Smooth muscle cell (in vitro differentiated cells): ENCODE data around the gene CCDC172. TPM values are rescaled to one million over a fixed set of nuclear protein-coding genes. Genes with fewer than 3 reads are reported as not detected.

Experiments
- DNase-seq: peaks from one replicate; lab custom pipeline; 2025; ENCODE audit not compliant: unreplicated experiment; lab: John Stamatoyannopoulos, UW
- H2AFZ ChIP-seq: fragments of 200-600 bp; sonication (generic); 2 replicates; pipeline ENCODE4 v1.6.0; 2016; ENCODE audit warnings: antibody characterized with exemption, low read depth, mild to moderate bottlenecking
- H3F3A ChIP-seq: fragments of 200-600 bp; sonication (generic); 2 replicates; pipeline ENCODE4 v1.6.0; 2017; ENCODE audit warnings: antibody characterized with exemption, low read depth
- H3K27ac ChIP-seq: fragments of 200-600 bp; sonication (generic); 2 replicates; pipeline ENCODE4 v1.5.1; 2016; ENCODE audit warnings: low read depth, mild to moderate bottlenecking
- H3K27me3 ChIP-seq: fragments of 200-600 bp; sonication (generic); 2 replicates; pipeline ENCODE4 v1.6.1; 2016; ENCODE audit warnings: low read depth, mild to moderate bottlenecking
- H3K36me3 ChIP-seq: fragments of 200-600 bp; sonication (generic); 2 replicates; pipeline ENCODE4 v1.5.1; 2016; ENCODE audit warnings: low read depth
- H3K4me1 ChIP-seq: fragments of 200-600 bp; sonication (generic); 2 replicates; pipeline ENCODE4 v1.5.1; 2016; ENCODE audit warnings: low read depth
- H3K4me2 ChIP-seq: fragments of 200-600 bp; sonication (generic); 2 replicates; pipeline ENCODE4 v1.6.0; 2016; ENCODE audit warnings: mild to moderate bottlenecking
- H3K4me3 ChIP-seq: fragments of 200-600 bp; sonication (generic); 2 replicates; pipeline ENCODE4 v1.5.1; 2016; ENCODE audit warnings: mild to moderate bottlenecking
- H3K79me2 ChIP-seq: fragments of 200-600 bp; sonication (generic); 2 replicates; pipeline ENCODE4 v1.6.0; 2016; ENCODE audit warnings: low read depth, mild to moderate bottlenecking
- H3K9ac ChIP-seq: fragments of 200-600 bp; sonication (generic); 2 replicates; pipeline ENCODE4 v1.6.0; 2016; ENCODE audit warnings: low read depth
- H3K9me3 ChIP-seq: fragments of 200-600 bp; sonication (generic); replicated peaks from 2 replicates; pipeline ENCODE4 v1.5.1; 2016; ENCODE audit warnings: low read depth
- H4K20me1 ChIP-seq: fragments of 200-600 bp; sonication (generic); 2 replicates; pipeline ENCODE4 v1.6.0; 2016; ENCODE audit warnings: low read depth
- WGBS: methylation state at CpG from one replicate; pipeline ENCODE4 v1.1.7; 2016; ENCODE audit warnings: low lambda C conversion rate; 5-methylcytosine and 5-hydroxymethylcytosine counted together
- polyA plus RNA-seq: library from polyadenylated mRNA; unstranded; fragments of >200 nt; fragmentation: Nextera tagmentation; extraction: Ambion mirVana; gene quantifications from 2 replicates; pipeline ENCODE4 v1.2.1, GENCODE V29; 2016
- small RNA-seq: library from RNA; depleted of rRNA; stranded (forward); fragments of <200 nt; gene quantifications from one replicate; pipeline ENCODE3, GENCODE V24; 2014
- total RNA-seq: library from RNA; depleted of rRNA; stranded (reverse); fragments of >200 nt; gene quantifications from 2 replicates; pipeline ENCODE4 v1.2.3, GENCODE V29; 2014
- TF ChIP-seq, protein P1 (sequence below): fragments of 200-600 bp; sonication (generic); IDR thresholded peaks from 2 replicates; pipeline ENCODE4 v1.5.1; 2017; ENCODE audit warnings: borderline replicate concordance, mild to moderate bottlenecking, antibody characterized with exemption; ENCODE audit not compliant: insufficient read depth, poor library complexity, severe bottlenecking

The CCDC172 gene
- total and polyA plus RNA-seq, 2 experiments from 2014 or later = not detected

- Histone ChIP-seq H3K27ac (no peak overlapping the region), H3K79me2 (no peaks in the 10 kb centered on the region), H3K27me3 (no peaks in the 10 kb centered on the region), H3K9me3 (no peaks in the 10 kb centered on the region), H3K4me3 (no peak overlapping the region), H3K9ac (no peak overlapping the region), H3K36me3 (no peaks in the 10 kb centered on the region), H4K20me1 (no peaks in the 10 kb centered on the region), H2AFZ (no peak overlapping the region), H3K4me2 (no peak overlapping the region), H3K4me1 (no peaks in the 10 kb centered on the region), H3F3A (no peaks in the 10 kb centered on the region)
- no peak for DNase-seq
- 100% methylated on average over 1 of the region's 1 CpG for WGBS
- TF ChIP-seq, protein P1, sequence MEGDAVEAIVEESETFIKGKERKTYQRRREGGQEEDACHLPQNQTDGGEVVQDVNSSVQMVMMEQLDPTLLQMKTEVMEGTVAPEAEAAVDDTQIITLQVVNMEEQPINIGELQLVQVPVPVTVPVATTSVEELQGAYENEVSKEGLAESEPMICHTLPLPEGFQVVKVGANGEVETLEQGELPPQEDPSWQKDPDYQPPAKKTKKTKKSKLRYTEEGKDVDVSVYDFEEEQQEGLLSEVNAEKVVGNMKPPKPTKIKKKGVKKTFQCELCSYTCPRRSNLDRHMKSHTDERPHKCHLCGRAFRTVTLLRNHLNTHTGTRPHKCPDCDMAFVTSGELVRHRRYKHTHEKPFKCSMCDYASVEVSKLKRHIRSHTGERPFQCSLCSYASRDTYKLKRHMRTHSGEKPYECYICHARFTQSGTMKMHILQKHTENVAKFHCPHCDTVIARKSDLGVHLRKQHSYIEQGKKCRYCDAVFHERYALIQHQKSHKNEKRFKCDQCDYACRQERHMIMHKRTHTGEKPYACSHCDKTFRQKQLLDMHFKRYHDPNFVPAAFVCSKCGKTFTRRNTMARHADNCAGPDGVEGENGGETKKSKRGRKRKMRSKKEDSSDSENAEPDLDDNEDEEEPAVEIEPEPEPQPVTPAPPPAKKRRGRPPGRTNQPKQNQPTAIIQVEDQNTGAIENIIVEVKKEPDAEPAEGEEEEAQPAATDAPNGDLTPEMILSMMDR = no peak
These were observed 97.6 kb downstream of the CCDC172 start for GRCh38 chr10:116421815-116422214.

DNA sequence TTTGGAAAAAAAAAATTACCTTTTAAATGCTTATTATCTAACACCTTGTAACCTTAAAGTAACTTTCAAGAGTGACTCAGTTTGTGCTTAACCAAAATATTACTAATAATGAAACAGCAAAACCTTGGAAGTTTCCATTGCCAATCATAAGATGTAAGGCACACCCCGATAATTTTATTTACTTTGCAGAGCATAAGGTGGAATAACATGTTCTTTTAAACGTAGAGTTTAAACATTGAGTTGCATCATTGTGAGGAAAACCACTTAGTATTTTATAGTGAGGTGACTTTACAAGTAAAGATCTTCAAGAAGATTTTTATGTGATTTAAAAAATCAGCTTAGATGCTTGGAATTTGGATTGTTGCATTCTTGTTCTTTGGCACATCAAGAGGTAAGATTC is 103.4 kb downstream of the CCDC172 start, which contains the start of gene PNLIPRP3:
Gene PNLIPRP3, plus strand, starts transcription at position 177 of the 400 bp plus-strand sequence. Its CDS starts 166 bp downstream, at position 343.
- TF ChIP-seq, protein P1 = no peak
- no peak within 1 kb of the TSS for H3K27ac ChIP-seq
- no peaks in the 10 kb centered on the region for H3K9me3 ChIP-seq
- no peak for DNase-seq
- H2AFZ ChIP-seq = no peak within 1 kb of the TSS
- no peaks in the 10 kb centered on the region for H3F3A ChIP-seq
- no peak within 1 kb of the TSS for H3K9ac ChIP-seq
- no peaks in the 10 kb centered on the region for H3K36me3 ChIP-seq
- H3K27me3 ChIP-seq = no peaks in the 10 kb centered on the region
- no peaks in the 10 kb centered on the region for H4K20me1 ChIP-seq
- no peak within 1 kb of the TSS for H3K4me2 ChIP-seq
- no peak within 1 kb of the TSS for H3K4me3 ChIP-seq
- H3K4me1 ChIP-seq = no peaks in the 10 kb centered on the region
- 80% methylated on average over 2 of the region's 2 CpGs for WGBS
- H3K79me2 ChIP-seq = no peaks in the 10 kb centered on the region

DNA sequence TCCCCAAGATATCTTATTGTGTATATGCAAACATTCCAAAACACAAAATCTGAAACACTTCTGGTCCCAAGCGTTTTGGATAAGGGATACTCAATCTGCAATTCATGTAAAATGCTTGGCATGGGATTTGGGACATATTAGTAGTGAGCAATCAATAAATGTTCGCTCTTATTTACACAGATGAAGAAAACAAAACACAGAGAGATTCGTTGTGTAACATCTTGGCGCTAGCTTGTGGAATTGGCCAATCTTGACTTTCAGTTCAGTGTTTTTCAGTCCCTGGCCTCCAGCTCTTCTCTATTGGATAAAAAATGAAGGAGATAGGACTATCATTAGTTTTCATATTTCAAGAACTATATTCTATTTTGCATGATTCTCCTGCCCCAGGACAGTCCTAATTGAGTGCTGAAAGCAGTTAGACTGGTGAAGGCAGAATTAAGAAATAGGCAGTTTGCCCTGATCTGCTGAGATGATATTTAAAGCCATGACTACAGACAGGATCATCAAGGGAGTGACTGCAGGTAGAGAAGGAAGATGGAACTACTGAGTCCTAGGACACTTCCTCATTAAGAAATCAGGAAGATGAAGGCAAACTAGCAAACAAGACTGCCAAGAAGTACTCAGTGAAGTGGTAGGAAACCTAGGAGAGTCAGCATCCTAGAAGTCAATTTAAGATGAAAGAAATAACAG is 105.2 kb downstream of the CCDC172 start:
- DNase-seq = no peak
- TF ChIP-seq, protein P1 = no peak
- Histone ChIP-seq H3F3A (no peaks in the 10 kb centered on the region), H2AFZ (no peak overlapping the region), H3K9ac (no peak overlapping the region), H3K9me3 (no peaks in the 10 kb centered on the region), H3K79me2 (no peaks in the 10 kb centered on the region), H3K4me1 (no peaks in the 10 kb centered on the region), H3K27me3 (no peaks in the 10 kb centered on the region), H3K36me3 (no peaks in the 10 kb centered on the region), H4K20me1 (no peaks in the 10 kb centered on the region), H3K4me3 (no peak overlapping the region), H3K4me2 (no peak overlapping the region), H3K27ac (no peak overlapping the region)
- 88% methylated on average over 4 of the region's 4 CpGs for WGBS

Small RNA genes lying within 50 kb of the gene (small RNA-seq; reads per million reads assigned to genes)
- not detected for gene SNRPGP6

Other genes starting within 250 kb of the CCDC172 start
- gene GFRA1, start 51.2 kb upstream of the CCDC172 start, total RNA-seq = 1.9 and 3.1 TPM in 2 replicates
- 1.2 and 1.3 TPM in 2 replicates for gene GFRA1, start 51.2 kb upstream of the CCDC172 start, polyA plus RNA-seq
- gene PNLIPRP3, start 103.4 kb downstream of the CCDC172 start, total RNA-seq = 0.31 TPM in 2 replicates
- not detected in 2 replicates for gene PNLIPRP3, start 103.4 kb downstream of the CCDC172 start, polyA plus RNA-seq
- not detected in 2 replicates for gene PNLIP, start 221.5 kb downstream of the CCDC172 start, total RNA-seq
- not detected in 2 replicates for gene PNLIP, start 221.5 kb downstream of the CCDC172 start, polyA plus RNA-seq